ENCODE measurements around the gene DNAAF2. TPM values are rescaled to one million over a fixed set of nuclear protein-coding genes. Genes with fewer than 3 reads are reported as not detected.
"Not testable (repeated sequence)": the region's sequence is repeated elsewhere in the genome, so short reads cannot be mapped to it uniquely, and the experiment has no call there.

DNAAF2 gene
- total and polyA plus RNA-seq, 5 experiments from 2014 or later = 6.9 to 16.7 (median 10.1) TPM

- no peaks in the 10 kb centered on the region for H3K9me3 Mint-ChIP-seq
- no peak for ATAC-seq
- H3K27me3 Mint-ChIP-seq = no peaks in the 10 kb centered on the region
- H3K4me1 Mint-ChIP-seq = peaks cover 0 to 36% (median 16%) of the 10 kb centered on the region in 4 donors
- no peak overlapping the region for H3K27ac Mint-ChIP-seq
- no peak overlapping the region for H3K4me3 Mint-ChIP-seq
- DNase-seq = no peak
- POLR2A ChIA-PET = no interaction called here
- H3K36me3 Mint-ChIP-seq = no peaks in the 10 kb centered on the region
Observed at GRCh38 chr14:49593016-49593415, 42.0 kb downstream of the DNAAF2 start.

- Mint-ChIP-seq H3K4me1 (peaks cover 3 to 29% (median 17%) of the 10 kb centered on the region in 4 donors), H3K27me3 (peaks cover 0 to 9% (median 0%) of the 10 kb centered on the region in 5 donors), H3K9me3 (peaks cover 0 to 6% (median 0%) of the 10 kb centered on the region in 9 donors), H3K27ac (no peak overlapping the region), H3K4me3 (no peak overlapping the region), H3K36me3 (peaks cover 5 to 19% (median 6%) of the 10 kb centered on the region in 3 donors)
- DNase-seq (no peak), ATAC-seq (no peak)
- POLR2A ChIA-PET = interaction anchor here (0.8 to 1.5 kb wide), 2 partner anchors 31 to 45 kb away, joined by 3 to 9 read pairs; partner anchors contain the start of genes MGAT2 and RPL36AL
Observed at GRCh38 chr14:49589387-49589786, 45.7 kb downstream of the DNAAF2 start.

- POLR2A ChIA-PET = interaction anchor here (0.6 to 4.8 kb wide), 23 partner anchors 8 to 1508 kb away, joined by 3 to 112 read pairs (median 4); partner anchors contain the start of genes DNAAF2, KLHDC2, LRR1 and MGAT2
- Mint-ChIP-seq H3K4me3 (peak overlapping the region; percentile 89 to 99 (median 94)), H3K36me3 (peaks cover 5 to 44% (median 18%) of the 10 kb centered on the region in 3 donors), H3K4me1 (peaks cover 13 to 46% (median 38%) of the 10 kb centered on the region in 4 donors), H3K27ac (peak overlapping the region; percentile 97 to 100 (median 99)), H3K9me3 (peaks cover 0 to 6% (median 0%) of the 10 kb centered on the region in 9 donors), H3K27me3 (peaks cover 0 to 9% (median 0%) of the 10 kb centered on the region in 5 donors)
- peak in 6 of 10 donors; percentile 30 to 88 (median 75) for DNase-seq
- ATAC-seq = peak; percentile 22 to 42
Observed at GRCh38 chr14:49586673-49587460, 48.2 kb downstream of the DNAAF2 start.

- DNase-seq (peak; percentile 87 to 99 (median 98)), ATAC-seq (peak; percentile 85 to 87)
- H3K27me3 Mint-ChIP-seq = peaks cover 0 to 9% (median 0%) of the 10 kb centered on the region in 5 donors
- H3K27ac Mint-ChIP-seq = peak within 1 kb of the TSS; percentile 97 to 100 (median 99)
- POLR2A ChIA-PET = interaction anchor here (0.6 to 4.8 kb wide), 25 partner anchors 8 to 1509 kb away, joined by 3 to 112 read pairs (median 4); partner anchors contain the start of genes DNAAF2, KLHDC2, LRR1 and MGAT2
- peaks cover 0 to 6% (median 0%) of the 10 kb centered on the region in 9 donors for H3K9me3 Mint-ChIP-seq
- peak within 1 kb of the TSS; percentile 89 to 99 (median 94) for H3K4me3 Mint-ChIP-seq
- H3K4me1 Mint-ChIP-seq = peaks cover 21 to 55% (median 46%) of the 10 kb centered on the region in 4 donors
- H3K36me3 Mint-ChIP-seq = peaks cover 5 to 52% (median 19%) of the 10 kb centered on the region in 3 donors
Observed at GRCh38 chr14:49585803-49586672, 49.0 kb downstream of the DNAAF2 start, which contains the start of gene RPS29. RPS29 (minus strand) TSS chr14:49586380; CDS start chr14:49586346, 34 bp downstream.

- not testable (repeated sequence) for H3K27me3 Mint-ChIP-seq, H3K9me3 Mint-ChIP-seq, DNase-seq, ATAC-seq
- H3K4me1 Mint-ChIP-seq = peaks cover 23 to 58% (median 53%) of the 10 kb centered on the region in 4 donors
- H3K36me3 Mint-ChIP-seq = peaks cover 5 to 54% (median 19%) of the 10 kb centered on the region in 3 donors
- POLR2A ChIA-PET = interaction anchor here (0.6 to 4.8 kb wide), 16 partner anchors 10 to 1510 kb away, joined by 3 to 112 read pairs (median 4); partner anchors contain the start of genes DNAAF2, KLHDC1, KLHDC2 and LRR1
- H3K4me3 Mint-ChIP-seq = peak overlapping the region; percentile 89 to 99 (median 94)
- peak overlapping the region; percentile 97 to 100 (median 99) for H3K27ac Mint-ChIP-seq
Observed at GRCh38 chr14:49584981-49585640, 49.9 kb downstream of the DNAAF2 start.

- Mint-ChIP-seq H3K9me3 (peaks cover 0 to 6% (median 0%) of the 10 kb centered on the region in 9 donors), H3K4me3 (peak overlapping the region; percentile 89 to 99 (median 94)), H3K27ac (peak overlapping the region; percentile 80 to 100 (median 98)), H3K4me1 (peaks cover 26 to 69% (median 63%) of the 10 kb centered on the region in 4 donors), H3K36me3 (peaks cover 5 to 56% (median 19%) of the 10 kb centered on the region in 3 donors), H3K27me3 (peaks cover 0 to 9% (median 0%) of the 10 kb centered on the region in 5 donors)
- POLR2A ChIA-PET = interaction anchor here (1.5 to 4.8 kb wide), 3 partner anchors 14 to 109 kb away, joined by 3 to 112 read pairs (median 83); partner anchors contain the start of genes KLHDC1, LRR1, MGAT2 and RPL36AL
- ATAC-seq (no peak), DNase-seq (no peak)
Observed at GRCh38 chr14:49584058-49584457, 51.0 kb downstream of the DNAAF2 start.

- peak overlapping the region; percentile 5 to 100 (median 97) for H3K27ac Mint-ChIP-seq
- peak overlapping the region; percentile 89 to 99 (median 94) for H3K4me3 Mint-ChIP-seq
- H3K4me1 Mint-ChIP-seq = peaks cover 29 to 73% (median 68%) of the 10 kb centered on the region in 4 donors
- H3K36me3 Mint-ChIP-seq = peaks cover 5 to 56% (median 19%) of the 10 kb centered on the region in 3 donors
- H3K9me3 Mint-ChIP-seq = peaks cover 0 to 6% (median 0%) of the 10 kb centered on the region in 9 donors
- POLR2A ChIA-PET = interaction anchor here (4.5 kb wide), 1 partner anchor 37 kb away, joined by 112 read pairs; the partner anchor contains the start of genes MGAT2 and RPL36AL
- DNase-seq (no peak), ATAC-seq (no peak)
- peaks cover 0 to 9% (median 0%) of the 10 kb centered on the region in 5 donors for H3K27me3 Mint-ChIP-seq
Observed at GRCh38 chr14:49583629-49584028, 51.4 kb downstream of the DNAAF2 start.

- Mint-ChIP-seq H3K27ac (peak overlapping the region; percentile 4 to 86 (median 62)), H3K36me3 (peaks cover 5 to 63% (median 23%) of the 10 kb centered on the region in 3 donors), H3K27me3 (peaks cover 0 to 9% (median 0%) of the 10 kb centered on the region in 5 donors), H3K9me3 (peaks cover 0 to 6% (median 0%) of the 10 kb centered on the region in 9 donors), H3K4me1 (peaks cover 34 to 81% (median 77%) of the 10 kb centered on the region in 4 donors), H3K4me3 (peak overlapping the region in 8 of 10 donors; percentile 4 to 92 (median 37))
- POLR2A ChIA-PET = interaction anchor here (0.6 to 0.9 kb wide), 3 partner anchors 9 to 110 kb away, joined by 3 to 12 read pairs (median 3); no protein-coding TSS in a partner anchor
- no peak for DNase-seq
- no peak for ATAC-seq
Observed at GRCh38 chr14:49582113-49582977, 52.7 kb downstream of the DNAAF2 start.

- peaks cover 0 to 7% (median 0%) of the 10 kb centered on the region in 5 donors for H3K27me3 Mint-ChIP-seq
- H3K4me3 Mint-ChIP-seq = peak overlapping the region in 7 of 10 donors; percentile 4 to 92 (median 31)
- ATAC-seq = no peak
- peaks cover 0 to 3% (median 0%) of the 10 kb centered on the region in 9 donors for H3K9me3 Mint-ChIP-seq
- H3K4me1 Mint-ChIP-seq = peaks cover 33 to 82% (median 74%) of the 10 kb centered on the region in 4 donors
- H3K27ac Mint-ChIP-seq = peak overlapping the region; percentile 30 to 86 (median 70)
- no peak for DNase-seq
- POLR2A ChIA-PET = interaction anchor here (0.6 to 0.9 kb wide), 4 partner anchors 8 to 110 kb away, joined by 3 to 12 read pairs (median 3); no protein-coding TSS in a partner anchor
- H3K36me3 Mint-ChIP-seq = peaks cover 5 to 70% (median 28%) of the 10 kb centered on the region in 3 donors
Observed at GRCh38 chr14:49581209-49582112, 53.6 kb downstream of the DNAAF2 start.

All from naive thymus-derived CD8-positive, alpha-beta T cell (primary cell).